Measurements from ENCODE around the gene SOX13.

Gene SOX13

DNA sequence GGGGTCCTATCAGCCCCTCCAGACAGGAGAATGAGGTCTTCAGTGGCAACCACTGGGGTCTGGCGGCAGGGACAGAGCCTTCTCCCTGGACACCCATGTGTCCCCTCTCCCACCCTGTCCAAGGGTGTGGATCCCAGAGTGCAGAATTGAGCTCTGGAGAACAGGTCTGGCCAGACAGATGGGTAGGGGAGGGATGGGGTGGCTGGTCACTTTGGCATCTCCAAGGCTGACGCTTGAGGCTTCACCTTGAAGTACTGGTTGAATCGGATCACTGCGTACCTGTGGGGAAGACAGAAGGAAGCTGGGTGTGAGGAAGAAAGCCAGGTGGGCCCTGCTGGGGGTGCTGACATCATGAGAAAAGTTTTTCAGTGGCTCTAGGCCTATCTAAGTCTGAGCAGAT is 59.1 kb downstream of the SOX13 start:
- in situ Hi-C loops (cut with MboI; ENCODE audit: low sequenced_read_pairs, unreplicated experiment): no loop called here
- TF ChIP-seq, protein P1, sequence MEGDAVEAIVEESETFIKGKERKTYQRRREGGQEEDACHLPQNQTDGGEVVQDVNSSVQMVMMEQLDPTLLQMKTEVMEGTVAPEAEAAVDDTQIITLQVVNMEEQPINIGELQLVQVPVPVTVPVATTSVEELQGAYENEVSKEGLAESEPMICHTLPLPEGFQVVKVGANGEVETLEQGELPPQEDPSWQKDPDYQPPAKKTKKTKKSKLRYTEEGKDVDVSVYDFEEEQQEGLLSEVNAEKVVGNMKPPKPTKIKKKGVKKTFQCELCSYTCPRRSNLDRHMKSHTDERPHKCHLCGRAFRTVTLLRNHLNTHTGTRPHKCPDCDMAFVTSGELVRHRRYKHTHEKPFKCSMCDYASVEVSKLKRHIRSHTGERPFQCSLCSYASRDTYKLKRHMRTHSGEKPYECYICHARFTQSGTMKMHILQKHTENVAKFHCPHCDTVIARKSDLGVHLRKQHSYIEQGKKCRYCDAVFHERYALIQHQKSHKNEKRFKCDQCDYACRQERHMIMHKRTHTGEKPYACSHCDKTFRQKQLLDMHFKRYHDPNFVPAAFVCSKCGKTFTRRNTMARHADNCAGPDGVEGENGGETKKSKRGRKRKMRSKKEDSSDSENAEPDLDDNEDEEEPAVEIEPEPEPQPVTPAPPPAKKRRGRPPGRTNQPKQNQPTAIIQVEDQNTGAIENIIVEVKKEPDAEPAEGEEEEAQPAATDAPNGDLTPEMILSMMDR (IDR thresholded peaks at IDR 0.05; ENCODE audit: borderline replicate concordance, control extremely low read depth, extremely low read depth, insufficient read depth, missing control alignments): no peak
- no peak for DNase-seq (ENCODE audit: low spot score)

DNA sequence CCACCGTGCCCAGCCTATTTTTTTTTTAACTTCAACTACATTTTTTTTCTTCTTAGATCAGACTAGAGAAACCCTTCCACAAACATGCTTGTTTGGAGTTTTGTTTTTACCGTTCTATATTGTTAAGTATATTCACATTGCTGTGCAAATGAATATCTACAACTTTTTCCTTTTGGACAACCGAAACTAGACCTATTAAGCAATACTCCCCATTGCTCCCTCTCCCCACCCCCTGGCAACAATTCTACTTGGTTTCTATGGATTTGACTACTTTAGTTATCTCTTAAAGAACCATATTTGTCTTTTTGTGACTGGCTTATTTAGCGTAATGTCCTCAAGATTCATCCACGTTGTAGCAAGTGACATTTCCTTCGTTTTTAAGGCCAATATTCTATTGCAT is 59.8 kb downstream of the SOX13 start:
- no peak for DNase-seq (ENCODE audit: low spot score)
- TF ChIP-seq, protein P1 (IDR thresholded peaks at IDR 0.05; ENCODE audit: borderline replicate concordance, control extremely low read depth, extremely low read depth, insufficient read depth, missing control alignments): no peak
- in situ Hi-C loops (cut with MboI; ENCODE audit: low sequenced_read_pairs, unreplicated experiment): no loop called here

DNA sequence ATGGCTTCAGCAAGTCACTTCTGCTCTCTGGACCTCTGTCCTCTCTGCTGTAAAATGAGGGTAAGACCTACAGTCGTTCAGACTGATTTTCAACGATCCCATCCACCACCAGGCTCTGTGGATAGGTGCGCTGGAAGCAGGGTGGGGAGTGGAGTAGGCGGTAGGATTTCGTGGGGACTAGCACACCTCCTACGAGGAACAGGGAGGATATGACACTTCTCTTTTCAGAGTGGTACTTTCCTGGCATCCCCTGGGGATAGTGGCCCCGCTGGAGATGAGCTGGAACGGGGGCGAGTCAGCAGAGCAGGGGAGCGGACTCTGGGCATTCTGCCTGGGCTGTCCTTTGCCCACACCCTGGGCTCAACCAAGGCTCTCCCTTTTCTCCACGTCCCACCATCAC is 61.2 kb downstream of the SOX13 start:
- DNase-seq (ENCODE audit: low spot score): no peak
- in situ Hi-C loops (cut with MboI; ENCODE audit: low sequenced_read_pairs, unreplicated experiment): no loop called here
- TF ChIP-seq, protein P1 (IDR thresholded peaks at IDR 0.05; ENCODE audit: borderline replicate concordance, control extremely low read depth, extremely low read depth, insufficient read depth, missing control alignments): no peak

DNA sequence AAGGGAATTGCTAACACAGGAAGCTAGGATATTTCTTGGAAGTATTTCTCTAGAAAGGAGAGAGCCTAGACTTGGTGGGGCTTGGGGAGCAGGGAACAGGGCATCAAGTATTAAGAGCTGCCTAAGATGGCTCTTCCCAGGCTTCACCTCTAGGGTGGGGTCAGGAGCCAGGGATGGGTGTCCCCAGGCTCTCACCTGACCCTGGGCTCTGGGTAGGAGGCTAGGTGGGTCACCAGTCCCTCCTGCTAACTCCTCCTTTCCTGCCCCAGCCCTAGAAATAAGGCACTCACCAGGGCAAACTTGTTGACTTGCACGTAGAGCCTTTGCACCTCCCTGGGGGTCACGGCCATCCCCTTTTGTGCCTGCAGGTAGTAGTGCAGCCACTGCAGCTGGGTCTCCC is 63.9 kb downstream of the SOX13 start:
- DNase-seq (ENCODE audit: low spot score): no peak
- in situ Hi-C loops (cut with MboI; ENCODE audit: low sequenced_read_pairs, unreplicated experiment): no loop called here
- TF ChIP-seq, protein P1 (IDR thresholded peaks at IDR 0.05; ENCODE audit: borderline replicate concordance, control extremely low read depth, extremely low read depth, insufficient read depth, missing control alignments): no peak

DNA sequence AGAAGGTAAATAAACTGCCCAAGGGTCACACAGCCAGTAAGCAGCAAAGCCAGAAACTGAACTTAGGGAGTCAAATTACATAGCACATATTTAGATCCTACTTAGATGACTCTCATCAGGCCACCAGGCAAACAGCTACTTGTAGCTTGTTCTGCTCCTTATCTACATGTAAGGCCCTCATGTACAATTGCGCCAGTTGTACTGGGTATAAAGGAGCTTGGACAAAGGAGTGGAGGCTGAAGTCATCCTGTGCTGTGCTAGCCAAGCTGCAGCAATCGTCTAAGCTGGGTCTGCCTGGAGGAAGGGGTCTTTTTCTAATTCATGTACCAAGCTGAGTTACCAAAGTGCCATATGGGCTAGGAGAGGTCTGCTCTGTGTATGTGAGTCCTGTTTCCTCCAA is 66.2 kb downstream of the SOX13 start:
- no peak for DNase-seq (ENCODE audit: low spot score)
- TF ChIP-seq, protein P1 (IDR thresholded peaks at IDR 0.05; ENCODE audit: borderline replicate concordance, control extremely low read depth, extremely low read depth, insufficient read depth, missing control alignments): no peak
- in situ Hi-C loops (cut with MboI; ENCODE audit: low sequenced_read_pairs, unreplicated experiment): no loop called here

DNA sequence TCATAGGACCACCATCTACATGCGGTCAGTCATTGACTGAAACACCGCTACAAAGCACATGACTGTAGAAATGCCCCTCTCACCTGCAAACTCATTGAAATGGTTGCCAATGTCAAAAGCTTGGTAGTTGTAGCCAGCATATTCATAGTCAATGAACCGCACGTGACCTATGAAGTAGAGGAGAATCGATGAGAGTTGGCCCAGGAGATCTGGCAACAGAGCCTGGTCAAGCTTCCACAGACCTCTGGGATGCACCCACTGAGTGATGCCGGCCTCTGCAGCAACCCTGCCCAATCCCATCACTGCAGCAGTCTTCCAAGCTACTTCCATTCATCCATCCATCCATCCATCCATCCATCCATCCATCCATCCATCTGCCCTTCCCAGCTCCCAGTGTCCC is 67.0 kb downstream of the SOX13 start:
- no peak for DNase-seq (ENCODE audit: low spot score)
- in situ Hi-C loops (cut with MboI; ENCODE audit: low sequenced_read_pairs, unreplicated experiment): no loop called here
- TF ChIP-seq, protein P1 (IDR thresholded peaks at IDR 0.05; ENCODE audit: borderline replicate concordance, control extremely low read depth, extremely low read depth, insufficient read depth, missing control alignments): no peak

DNA sequence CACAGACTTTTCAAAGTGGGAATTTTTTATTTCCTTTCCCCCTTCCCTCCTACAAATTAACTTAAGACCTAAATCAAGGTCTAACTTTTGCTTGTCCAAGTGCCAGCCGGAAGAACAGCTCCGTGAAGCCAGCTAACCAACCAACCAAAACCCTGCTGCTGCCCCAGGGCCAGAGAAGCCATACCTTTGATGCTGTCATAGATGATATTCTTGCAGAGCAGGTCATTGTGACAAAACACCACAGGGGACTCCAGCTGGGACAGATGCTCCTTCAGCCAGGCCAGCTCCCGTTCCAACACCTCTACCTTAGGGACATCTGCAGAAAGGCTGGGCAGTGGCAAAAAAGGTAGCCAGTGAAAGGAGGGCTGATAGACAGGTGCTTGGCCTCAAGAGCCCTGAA is 68.2 kb downstream of the SOX13 start:
- in situ Hi-C loops (cut with MboI; ENCODE audit: low sequenced_read_pairs, unreplicated experiment): no loop called here
- TF ChIP-seq, protein P1 (IDR thresholded peaks at IDR 0.05; ENCODE audit: borderline replicate concordance, control extremely low read depth, extremely low read depth, insufficient read depth, missing control alignments): no peak
- DNase-seq (ENCODE audit: low spot score): no peak

Data from GM13976 (cell line).